ENCODE measurements around the gene CSGALNACT2.

CSGALNACT2 gene

DNA sequence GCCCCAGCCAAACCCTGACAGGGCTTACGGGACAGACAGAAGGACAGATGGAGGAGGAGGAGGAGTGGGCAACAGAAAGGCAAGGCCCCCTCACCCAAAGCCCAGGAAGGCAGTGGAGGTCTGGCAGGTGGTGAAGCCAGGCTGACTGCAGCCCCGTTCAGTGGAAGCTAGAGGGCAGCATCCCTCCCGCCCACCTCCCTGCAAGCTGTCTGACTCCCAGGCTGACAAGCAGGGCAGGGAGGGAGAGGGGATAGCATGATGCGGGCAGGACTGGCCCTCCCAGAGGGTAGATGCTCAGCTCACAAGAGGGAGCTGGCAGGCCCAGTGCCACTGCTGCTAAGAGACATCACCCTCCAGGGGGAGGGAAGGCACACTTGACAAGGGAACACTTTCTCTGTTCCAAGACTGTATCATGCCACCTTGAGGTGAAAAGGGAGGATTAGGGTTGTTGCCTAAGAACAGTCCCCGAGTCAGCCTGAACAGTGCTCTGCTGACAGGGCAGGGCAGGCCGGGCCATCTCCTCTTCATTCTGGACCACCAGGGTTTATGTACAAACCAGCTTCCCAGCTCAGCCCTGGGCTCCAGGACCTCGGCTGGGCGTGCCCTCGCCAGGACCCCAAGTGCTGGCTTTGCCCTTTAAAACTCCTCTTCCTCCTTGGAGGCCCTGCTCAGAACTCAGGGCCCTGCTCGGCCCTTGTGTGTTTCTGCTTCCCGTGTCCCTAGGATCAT, 66.9 kb downstream of the CSGALNACT2 start:
- TF ChIP-seq, protein P1, sequence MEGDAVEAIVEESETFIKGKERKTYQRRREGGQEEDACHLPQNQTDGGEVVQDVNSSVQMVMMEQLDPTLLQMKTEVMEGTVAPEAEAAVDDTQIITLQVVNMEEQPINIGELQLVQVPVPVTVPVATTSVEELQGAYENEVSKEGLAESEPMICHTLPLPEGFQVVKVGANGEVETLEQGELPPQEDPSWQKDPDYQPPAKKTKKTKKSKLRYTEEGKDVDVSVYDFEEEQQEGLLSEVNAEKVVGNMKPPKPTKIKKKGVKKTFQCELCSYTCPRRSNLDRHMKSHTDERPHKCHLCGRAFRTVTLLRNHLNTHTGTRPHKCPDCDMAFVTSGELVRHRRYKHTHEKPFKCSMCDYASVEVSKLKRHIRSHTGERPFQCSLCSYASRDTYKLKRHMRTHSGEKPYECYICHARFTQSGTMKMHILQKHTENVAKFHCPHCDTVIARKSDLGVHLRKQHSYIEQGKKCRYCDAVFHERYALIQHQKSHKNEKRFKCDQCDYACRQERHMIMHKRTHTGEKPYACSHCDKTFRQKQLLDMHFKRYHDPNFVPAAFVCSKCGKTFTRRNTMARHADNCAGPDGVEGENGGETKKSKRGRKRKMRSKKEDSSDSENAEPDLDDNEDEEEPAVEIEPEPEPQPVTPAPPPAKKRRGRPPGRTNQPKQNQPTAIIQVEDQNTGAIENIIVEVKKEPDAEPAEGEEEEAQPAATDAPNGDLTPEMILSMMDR (IDR thresholded peaks at IDR 0.05; ENCODE audit: low read depth, low read length), result peak; percentile 70
- peak; percentile 5 for DNase-seq (ENCODE audit: extremely low read depth, low read depth)

DNA sequence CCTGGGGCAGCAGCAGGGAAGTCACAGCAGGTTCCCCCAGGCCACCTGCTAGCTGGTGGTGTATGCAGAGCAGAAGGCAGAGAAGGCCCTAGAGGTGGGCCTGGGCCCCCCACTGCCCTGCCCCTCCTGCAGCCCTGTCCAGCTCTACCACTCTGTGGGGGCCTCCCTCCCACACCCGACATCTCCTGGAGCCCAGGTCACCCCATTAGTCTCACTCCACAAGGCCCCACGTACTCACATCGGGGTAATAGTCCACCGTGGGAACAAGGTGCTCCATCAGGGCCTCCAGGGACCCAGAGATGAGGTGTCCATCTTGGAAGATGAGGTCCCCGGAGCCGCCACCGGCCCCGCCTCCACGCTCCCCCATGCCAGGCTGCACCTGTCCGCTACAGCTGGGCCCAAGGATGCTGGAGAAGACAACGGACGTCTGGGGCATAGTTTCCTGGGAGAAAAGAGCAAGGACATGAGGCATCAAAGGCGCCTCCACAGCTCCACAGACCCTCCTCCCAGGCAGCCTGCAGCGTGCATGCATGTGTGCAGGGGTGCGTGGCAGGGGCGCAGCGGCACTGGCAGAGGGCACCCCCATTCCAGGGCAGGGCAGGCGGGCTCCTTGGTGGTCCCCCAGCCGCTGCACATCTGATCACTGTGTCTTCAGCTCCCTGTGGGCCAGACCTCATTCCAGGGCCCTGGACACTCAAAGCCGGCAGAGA, 67.6 kb downstream of the CSGALNACT2 start:
- DNase-seq (ENCODE audit: extremely low read depth, low read depth), result no peak
- TF ChIP-seq, protein P1 (IDR thresholded peaks at IDR 0.05; ENCODE audit: low read depth, low read length), result no peak

DNA sequence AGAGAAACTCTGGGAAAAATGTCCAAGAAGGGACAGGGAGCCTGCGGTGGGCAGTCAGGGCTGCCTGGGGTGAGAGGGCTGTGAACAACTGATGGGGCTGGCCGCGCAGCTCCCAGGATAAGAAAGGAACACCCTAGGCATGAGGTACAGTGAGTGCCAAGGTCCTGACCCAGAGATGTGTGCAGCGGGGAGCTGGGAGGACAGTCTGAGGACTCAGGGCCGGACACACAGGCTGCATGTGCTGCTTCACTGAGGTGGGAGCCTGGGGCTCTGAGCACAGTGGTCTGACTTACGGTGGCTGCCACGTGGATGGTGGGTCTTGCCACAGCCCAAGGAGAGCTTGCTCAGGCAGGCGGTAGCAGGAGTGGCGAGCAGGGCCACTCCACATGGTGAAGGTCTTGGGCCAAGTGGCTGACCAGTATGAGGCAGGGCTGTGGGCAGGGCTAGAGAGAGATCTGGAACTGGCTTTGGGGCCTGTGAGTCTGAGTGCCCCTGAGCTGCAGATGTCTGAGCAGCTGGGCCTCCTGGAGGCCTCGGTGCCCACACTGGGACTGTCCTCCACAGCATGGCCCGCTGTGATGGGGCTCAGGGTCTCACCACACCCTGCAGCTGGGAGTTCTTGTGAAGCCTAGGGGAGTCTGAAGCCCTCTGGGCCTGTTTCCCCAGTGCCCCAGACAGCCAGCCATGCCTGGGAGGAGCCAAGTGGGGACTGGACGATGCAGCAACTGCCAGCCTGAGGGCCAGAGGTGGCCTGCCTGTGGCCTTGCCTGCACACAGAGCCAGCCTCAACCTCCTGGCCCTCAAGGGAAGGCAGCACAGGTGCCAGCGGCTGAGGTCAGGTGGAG, 68.4 kb downstream of the CSGALNACT2 start:
- TF ChIP-seq, protein P1 (IDR thresholded peaks at IDR 0.05; ENCODE audit: low read depth, low read length), result no peak
- no peak for DNase-seq (ENCODE audit: extremely low read depth, low read depth)

DNA sequence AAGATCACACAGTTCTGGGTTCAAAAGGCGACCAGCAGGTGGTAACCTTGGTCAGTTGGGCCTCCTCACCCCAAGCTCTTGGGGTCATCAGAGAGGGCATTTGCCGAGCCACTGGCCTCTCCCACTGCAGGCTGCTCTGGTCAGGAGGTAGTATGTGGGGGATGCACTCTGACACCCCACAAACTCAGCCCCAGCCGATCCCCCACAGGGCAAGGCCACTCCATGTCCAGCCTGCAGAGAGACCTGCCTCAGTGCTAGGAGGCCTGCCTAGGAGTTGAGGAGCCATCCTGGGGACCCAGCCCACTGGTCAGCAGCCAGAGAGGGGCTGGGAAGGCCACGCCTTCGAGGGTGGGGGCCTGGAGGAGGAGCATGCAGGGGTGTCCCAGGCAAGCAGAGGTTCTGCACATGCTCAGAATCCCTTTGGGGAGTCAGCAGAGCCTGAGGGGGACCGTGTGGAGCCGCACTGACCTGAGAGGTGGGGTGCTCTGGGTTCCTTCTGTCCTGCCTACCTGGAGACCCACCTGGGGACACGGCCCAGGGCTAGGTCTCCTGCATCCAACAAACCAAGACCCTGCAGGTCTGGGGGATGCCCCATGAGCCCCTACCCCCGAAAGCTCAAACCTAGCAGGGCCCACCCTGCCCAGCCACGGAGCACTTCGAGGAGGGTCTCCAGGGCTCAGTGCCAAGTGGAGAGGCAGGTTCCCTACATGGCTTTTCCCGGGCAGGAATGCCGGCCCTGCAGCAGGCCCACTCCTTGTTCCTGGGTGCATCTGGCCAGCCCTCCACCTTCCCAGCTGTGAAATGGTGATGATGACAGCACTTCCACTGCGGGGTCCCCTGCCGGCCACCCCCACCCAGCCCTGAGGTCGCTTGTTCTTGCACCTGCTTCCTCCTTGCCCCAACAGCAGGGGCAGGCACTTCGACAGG, 70.2 kb downstream of the CSGALNACT2 start:
- DNase-seq (ENCODE audit: extremely low read depth, low read depth), result no peak
- TF ChIP-seq, protein P1 (IDR thresholded peaks at IDR 0.05; ENCODE audit: low read depth, low read length), result no peak

DNA sequence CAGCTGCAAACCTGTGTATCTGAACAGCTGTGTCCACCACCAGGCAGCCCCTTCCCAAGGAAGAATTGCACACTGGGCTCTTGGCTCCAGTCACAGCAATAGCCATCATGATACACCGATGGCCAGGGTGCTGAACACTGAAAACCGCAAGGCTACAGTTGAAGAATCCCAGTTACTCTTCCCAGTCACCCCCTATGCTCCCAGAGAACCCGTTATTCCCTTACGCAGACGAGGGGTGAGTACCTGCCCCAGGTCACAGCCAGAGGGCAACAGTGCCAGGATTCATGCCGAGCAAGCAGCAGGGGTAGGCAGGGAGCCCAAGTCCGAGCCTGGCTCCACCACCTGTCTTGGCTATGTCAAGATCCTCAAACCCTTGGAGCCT, 70.8 kb downstream of the CSGALNACT2 start:
- DNase-seq (ENCODE audit: extremely low read depth, low read depth), result no peak
- TF ChIP-seq, protein P1 (IDR thresholded peaks at IDR 0.05; ENCODE audit: low read depth, low read length), result no peak

DNA sequence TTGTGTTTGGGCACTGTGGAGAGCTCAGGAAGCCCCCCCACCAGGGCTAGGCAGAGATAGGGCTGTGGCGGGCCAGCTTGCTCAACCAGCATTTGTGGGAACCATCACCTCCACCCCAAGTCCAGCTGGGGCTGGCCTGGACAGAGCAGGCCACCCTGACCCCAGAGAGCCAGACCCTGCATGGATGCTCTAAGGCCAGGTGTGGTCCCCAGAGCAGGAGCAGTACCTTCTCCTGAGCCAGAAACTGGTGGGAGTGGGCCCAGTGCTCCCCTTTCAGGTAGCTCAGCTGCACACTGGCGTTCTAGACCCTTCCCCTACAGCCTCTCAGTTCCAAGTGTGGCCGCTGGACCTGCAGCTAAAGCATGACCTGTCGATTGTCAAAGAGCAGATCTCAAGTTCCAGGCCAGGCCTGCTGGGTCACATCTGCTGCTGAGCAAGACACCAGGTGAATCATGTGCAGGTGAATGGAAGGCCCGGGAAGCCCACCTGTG, 71.5 kb downstream of the CSGALNACT2 start:
- TF ChIP-seq, protein P1 (IDR thresholded peaks at IDR 0.05; ENCODE audit: low read depth, low read length), result no peak
- DNase-seq (ENCODE audit: extremely low read depth, low read depth), result no peak

All from AG09319 (cell line).